GM12878 (cell line): Measurements from ENCODE around the gene PTPRN2. TPM values are rescaled to one million over a fixed set of nuclear protein-coding genes. Genes with fewer than 3 reads are reported as not detected.

Experiments used
- ATAC-seq: fragments of 200-7000 bp; cut with Tn5 transposase; 3 replicates; pipeline ENCODE4 v1.9.1; 2020; ENCODE audit warnings: mild to moderate bottlenecking, moderate library complexity
- BruUV-seq: library from RNA; stranded (reverse); fragments of 400-500 nt; replicated peaks from 2 replicates; lab custom pipeline; 2021; lab: Mats Ljungman, UMichigan
- CTCF ChIA-PET: fragments of 300-600 bp; sonication (Branson Sonifier 250); formaldehyde crosslinking; extraction: SDS; loops from one replicate; lab custom pipeline; 2021; ENCODE audit warnings: inconsistent platforms; lab: Yijun Ruan, JAX
- POLR2A ChIA-PET: fragments of 350-600 bp; formaldehyde crosslinking; extraction: SDS; loops from one replicate; lab custom pipeline; 2021; ENCODE audit warnings: inconsistent platforms; lab: Charles Lee
- RAD21 ChIA-PET: fragments of 300-600 bp; sonication (Branson Sonifier 250); formaldehyde crosslinking; loops from one replicate; lab custom pipeline; 2023; ENCODE audit warnings: antibody characterized with exemption; ENCODE audit not compliant: unreplicated experiment; lab: Charles Lee
- SMC1A ChIA-PET: fragments of 300-600 bp; sonication (Branson Sonifier 250); formaldehyde crosslinking; loops from one replicate; lab custom pipeline; 2023; ENCODE audit not compliant: unreplicated experiment, uncharacterized antibody; lab: Charles Lee
- DNase-seq: peaks from one replicate; pipeline ENCODE4 v3.0.0-alpha.2; 2011; ENCODE audit warnings: low read depth, low spot score
- FAIRE-seq: peaks from 3 replicates; lab custom pipeline; 2011; peaks lifted over from hg19 to GRCh38; lab: Jason Lieb, UNC
- H2AFZ ChIP-seq: 2 replicates; pipeline ENCODE4 v1.6.0; 2011; ENCODE audit warnings: low read depth, low read length, control low read depth; ENCODE audit not compliant: control insufficient read depth
- H3K27ac ChIP-seq: 2 replicates; pipeline ENCODE4 v1.5.1; 2011; ENCODE audit warnings: control low read depth; ENCODE audit not compliant: control insufficient read depth, insufficient read depth
- H3K27me3 ChIP-seq, 2 experiments: replicated peaks in 1 of 2; 2 replicates each; pipeline versions ENCODE4 v1.6.0 to v1.6.1; 2011; ENCODE audit warnings: low read length in 1 of 2; ENCODE audit not compliant: control insufficient read depth in 2 of 2, insufficient read depth in 2 of 2
- H3K36me3 ChIP-seq, 2 experiments: 2 replicates each; pipeline ENCODE4 v1.5.1; 2011; ENCODE audit warnings: low read length in 1 of 2; ENCODE audit not compliant: control insufficient read depth in 2 of 2, insufficient read depth in 2 of 2
- H3K4me1 ChIP-seq: 2 replicates; pipeline ENCODE4 v1.6.1; 2011; ENCODE audit warnings: mild to moderate bottlenecking, low read length, moderate library complexity, mixed read lengths; ENCODE audit not compliant: control insufficient read depth, insufficient read depth
- H3K4me2 ChIP-seq: 2 replicates; pipeline ENCODE4 v1.6.0; 2011; ENCODE audit warnings: control low read depth; ENCODE audit not compliant: control insufficient read depth, insufficient read depth
- H3K4me3 ChIP-seq: fragments of 200-600 bp; sonication (generic); 2 replicates; pipeline ENCODE4 v1.5.1; 2016
- H3K79me2 ChIP-seq: 2 replicates; pipeline ENCODE4 v1.6.0; 2011; ENCODE audit warnings: low read length; ENCODE audit not compliant: control insufficient read depth, insufficient read depth
- H3K9ac ChIP-seq: 2 replicates; pipeline ENCODE4 v1.8.0; 2011; ENCODE audit warnings: low read length, control low read depth, mixed read lengths; ENCODE audit not compliant: control insufficient read depth, insufficient read depth
- H3K9me3 ChIP-seq: replicated peaks from 3 replicates; pipeline ENCODE4 v1.5.1; 2011; ENCODE audit warnings: mild to moderate bottlenecking, low read length; ENCODE audit not compliant: control insufficient read depth, insufficient read depth
- H4K20me1 ChIP-seq: 2 replicates; pipeline ENCODE4 v1.6.0; 2011; ENCODE audit not compliant: control insufficient read depth, insufficient read depth
- BHLHE40 ChIP-seq, 2 experiments: fragments of 450-650 bp in 1 of 2; IDR thresholded peaks; 2 replicates each; pipeline ENCODE4 v1.6.1; 2011 to 2017; ENCODE audit warnings: low read depth in 2 of 2, borderline replicate concordance in 1 of 2, improper control_type of control experiment in 1 of 2, low read length in 1 of 2, mild to moderate bottlenecking in 1 of 2
- CBX5 ChIP-seq: sonication (generic); IDR thresholded peaks from 2 replicates; pipeline ENCODE4 v1.6.1; 2016; ENCODE audit warnings: low read depth, moderate library complexity, mild to moderate bottlenecking, inconsistent platforms
- CHD2 ChIP-seq: IDR thresholded peaks from 2 replicates; pipeline ENCODE4 v1.6.1; 2011; ENCODE audit warnings: low read depth, low read length, improper control_type of control experiment, borderline replicate concordance
- EZH2 ChIP-seq: IDR thresholded peaks from 2 replicates; pipeline ENCODE4 v1.6.1; 2012; ENCODE audit warnings: low read depth, mild to moderate bottlenecking, control low read depth, inconsistent platforms, low read length, borderline replicate concordance; ENCODE audit not compliant: control insufficient read depth
- FOXK2 ChIP-seq: fragments of 450-650 bp; IDR thresholded peaks from 2 replicates; pipeline ENCODE4 v1.6.1; 2017; ENCODE audit warnings: mild to moderate bottlenecking, moderate library complexity
- HDGF ChIP-seq: fragments of 450-650 bp; IDR thresholded peaks from 2 replicates; pipeline ENCODE4 v1.6.1; 2016; ENCODE audit warnings: antibody characterized with exemption
- LARP7 ChIP-seq: fragments of 450-650 bp; IDR thresholded peaks from 2 replicates; pipeline ENCODE4 v1.6.1; 2017; ENCODE audit warnings: mild to moderate bottlenecking
- MEF2B ChIP-seq: fragments of 450-650 bp; IDR thresholded peaks from 2 replicates; pipeline ENCODE4 v1.6.1; 2018; ENCODE audit warnings: mild to moderate bottlenecking, moderate library complexity; ENCODE audit not compliant: partially characterized antibody, poor library complexity, severe bottlenecking
- MLLT1 ChIP-seq: fragments of 450-650 bp; IDR thresholded peaks from 2 replicates; pipeline ENCODE4 v1.6.1; 2016; ENCODE audit warnings: mild to moderate bottlenecking
- RELA ChIP-seq: fragments of 450-650 bp; IDR thresholded peaks from 2 replicates; pipeline ENCODE4 v1.8.0; 2014; ENCODE audit warnings: borderline replicate concordance; ENCODE audit not compliant: partially characterized antibody
- SMARCA5 ChIP-seq: fragments of 450-650 bp; IDR thresholded peaks from 2 replicates; pipeline ENCODE4 v1.6.1; 2017; ENCODE audit warnings: mild to moderate bottlenecking
- ZBTB40 ChIP-seq: fragments of 450-650 bp; IDR thresholded peaks from 2 replicates; pipeline ENCODE4 v1.6.1; 2016; ENCODE audit warnings: mild to moderate bottlenecking, moderate library complexity, borderline replicate concordance
- ZNF274 ChIP-seq: IDR thresholded peaks from one replicate; pipeline ENCODE4 v1.8.0; 2011; ENCODE audit not compliant: insufficient read length, insufficient read depth
- ZZZ3 ChIP-seq: IDR thresholded peaks from 2 replicates; pipeline ENCODE4 v1.6.1; 2011; ENCODE audit warnings: low read depth; ENCODE audit not compliant: control insufficient read depth, insufficient read length
- WGBS: methylation state at CpG from one replicate; pipeline ENCODE4 v1.1.6; 2016; ENCODE audit warnings: low lambda C conversion rate; ENCODE audit not compliant: insufficient replicate concordance, insufficient coverage; ENCODE audit errors: missing lambda C conversion rate; 5-methylcytosine and 5-hydroxymethylcytosine counted together
- in situ Hi-C: fragments of 300-500 bp; cut with MboI; formaldehyde crosslinking; loops from 9 replicates; pipeline ENCODE4 v1.14.3; 2018; ENCODE audit warnings: mixed read lengths
- intact Hi-C: fragments of 100-400 bp; cut with micrococcal nuclease; formaldehyde crosslinking; loops from one replicate; pipeline ENCODE4 v1.14.2; 2022; ENCODE audit not compliant: unreplicated experiment
- polyA plus RNA-seq, 11 experiments: library from polyadenylated mRNA; depleted of rRNA in 4 of 11; unstranded in 6 of 11; stranded (reverse) in 5 of 11; fragments of >200 nt; fragmentation: Nextera tagmentation in 4 of 11; fragmentation: Illumina TruSeq in 1 of 11; extraction: Ambion mirVana in 4 of 11; extraction: Trizol in 1 of 11; gene quantifications; 1 replicate in 1 of 11; 2 replicates in 10 of 11; pipeline versions ENCODE4 v1.2.1 to v1.2.3, GENCODE V29; 2011 to 2016; ENCODE audit warnings: inconsistent platforms in 2 of 11, missing spikeins in 2 of 11, low read depth in 1 of 11
- total RNA-seq, 4 experiments: library from RNA; depleted of rRNA in 3 of 4; stranded (reverse); fragments of >200 nt in 3 of 4; fragmentation: Illumina TruSeq in 1 of 4; extraction: Trizol in 1 of 4; gene quantifications; 2 replicates each; pipeline versions ENCODE4 v1.2.1 to v1.2.3, GENCODE V29; 2013 to 2021
- TF ChIP-seq, protein P1 (sequence below): fragments of 450-650 bp; formaldehyde crosslinking; IDR thresholded peaks from 2 replicates; pipeline ENCODE4 v1.4.0; 2022; ENCODE audit warnings: mild to moderate bottlenecking, moderate library complexity

PTPRN2 gene
- total and polyA plus RNA-seq, 10 of the 15 experiments (the other 5 are each of a cell fraction or from before 2014, with no cell fraction given): 5.4 TPM; not detected in 9

DNA sequence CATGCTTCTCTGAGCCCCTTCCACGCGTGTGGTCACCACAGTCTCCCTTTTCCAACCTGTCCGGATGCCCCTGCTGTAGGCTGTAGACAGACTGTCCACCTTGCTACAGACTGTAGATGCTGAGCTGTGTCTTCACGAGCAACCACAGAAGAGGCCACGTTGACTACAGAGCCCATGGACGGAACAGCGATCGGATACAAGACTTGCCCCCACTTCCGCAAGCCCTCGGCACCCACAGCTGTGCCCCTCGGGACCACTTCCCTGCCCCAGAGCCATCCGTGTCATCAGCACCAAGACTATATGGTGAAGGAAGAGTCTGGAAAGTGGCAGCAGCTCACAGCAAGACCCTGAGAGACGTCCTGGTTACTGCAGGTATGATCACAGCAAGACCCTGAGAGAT lies 759.4 kb downstream of the PTPRN2 start (continued):
- no peak for TF ChIP-seq RELA
- TF ChIP-seq EZH2: no peak
- no peak for TF ChIP-seq HDGF
- no peak for TF ChIP-seq FOXK2
- no peak for TF ChIP-seq ZNF274
- no peak for TF ChIP-seq MLLT1
- TF ChIP-seq ZZZ3: no peak
- TF ChIP-seq, protein P1, sequence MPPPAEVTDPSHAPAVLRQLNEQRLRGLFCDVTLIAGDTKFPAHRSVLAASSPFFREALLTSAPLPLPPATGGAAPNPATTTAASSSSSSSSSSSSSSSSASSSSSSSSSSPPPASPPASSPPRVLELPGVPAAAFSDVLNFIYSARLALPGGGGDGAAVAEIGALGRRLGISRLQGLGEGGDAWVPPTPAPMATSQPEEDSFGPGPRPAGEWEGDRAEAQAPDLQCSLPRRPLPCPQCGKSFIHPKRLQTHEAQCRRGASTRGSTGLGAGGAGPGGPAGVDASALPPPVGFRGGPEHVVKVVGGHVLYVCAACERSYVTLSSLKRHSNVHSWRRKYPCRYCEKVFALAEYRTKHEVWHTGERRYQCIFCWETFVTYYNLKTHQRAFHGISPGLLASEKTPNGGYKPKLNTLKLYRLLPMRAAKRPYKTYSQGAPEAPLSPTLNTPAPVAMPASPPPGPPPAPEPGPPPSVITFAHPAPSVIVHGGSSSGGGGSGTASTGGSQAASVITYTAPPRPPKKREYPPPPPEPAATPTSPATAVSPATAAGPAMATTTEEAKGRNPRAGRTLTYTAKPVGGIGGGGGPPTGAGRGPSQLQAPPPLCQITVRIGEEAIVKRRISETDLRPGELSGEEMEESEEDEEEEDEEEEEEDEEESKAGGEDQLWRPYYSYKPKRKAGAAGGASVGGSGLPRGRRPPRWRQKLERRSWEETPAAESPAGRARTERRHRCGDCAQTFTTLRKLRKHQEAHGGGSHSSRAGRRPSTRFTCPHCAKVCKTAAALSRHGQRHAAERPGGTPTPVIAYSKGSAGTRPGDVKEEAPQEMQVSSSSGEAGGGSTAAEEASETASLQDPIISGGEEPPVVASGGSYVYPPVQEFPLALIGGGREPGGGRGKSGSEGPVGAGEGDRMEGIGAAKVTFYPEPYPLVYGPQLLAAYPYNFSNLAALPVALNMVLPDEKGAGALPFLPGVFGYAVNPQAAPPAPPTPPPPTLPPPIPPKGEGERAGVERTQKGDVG (CRISPR knock-in tag): no peak

- POLR2A ChIA-PET: no interaction called here
- TF ChIP-seq ZBTB40: no peak
- no peak for TF ChIP-seq SMARCA5
- TF ChIP-seq MEF2B: no peak
- no peak for TF ChIP-seq CBX5
- no peak for TF ChIP-seq LARP7
- TF ChIP-seq BHLHE40 (IDR thresholded peaks at IDR 0.05; ENCODE audit: borderline replicate concordance in 1 of 2, low read depth in 2 of 2, low read length in 1 of 2): no peak
- TF ChIP-seq CHD2: no peak
These were observed 759.8 kb downstream of the PTPRN2 start for GRCh38 chr7:157827863-157828160.

More at GRCh38 chr7:157827863-157828160, 759.8 kb downstream of the PTPRN2 start:
- Histone ChIP-seq H3K79me2 (no peaks in the 10 kb centered on the region), H3K4me1 (no peaks in the 10 kb centered on the region), H4K20me1 (no peaks in the 10 kb centered on the region), H3K4me2 (no peak overlapping the region), H3K4me3 (no peak overlapping the region), H3K9me3 (no peaks in the 10 kb centered on the region; the same call in 1 of the 3 replicates), H3K9ac (no peak overlapping the region), H2AFZ (no peak overlapping the region), H3K36me3 (no peaks in the 10 kb centered on the region; a peak in 1 of 4 replicates), H3K27ac (no peak overlapping the region), H3K27me3 (no peaks in the 10 kb centered on the region)
- ChIA-PET SMC1A (no interaction called here), CTCF (no interaction called here), RAD21 (no interaction called here)
- ATAC-seq: no peak
- in situ Hi-C loops: no loop called here
- WGBS: 25% methylated on average over 10 of the region's 10 CpGs
- intact Hi-C loops: no loop called here
- DNase-seq: no peak
- FAIRE-seq: no peak
- BruUV-seq: no TSS peak
